GM19023 (cell line): ENCODE measurements around the gene HSBP1L1.

Experiments used
- ATAC-seq: cut with Tn5 transposase; IDR thresholded peaks from one replicate; pipeline ENCODE4 v1.9.1; 2021; ENCODE audit warnings: mild to moderate bottlenecking, moderate library complexity; ENCODE audit not compliant: unreplicated experiment

The HSBP1L1 gene

DNA sequence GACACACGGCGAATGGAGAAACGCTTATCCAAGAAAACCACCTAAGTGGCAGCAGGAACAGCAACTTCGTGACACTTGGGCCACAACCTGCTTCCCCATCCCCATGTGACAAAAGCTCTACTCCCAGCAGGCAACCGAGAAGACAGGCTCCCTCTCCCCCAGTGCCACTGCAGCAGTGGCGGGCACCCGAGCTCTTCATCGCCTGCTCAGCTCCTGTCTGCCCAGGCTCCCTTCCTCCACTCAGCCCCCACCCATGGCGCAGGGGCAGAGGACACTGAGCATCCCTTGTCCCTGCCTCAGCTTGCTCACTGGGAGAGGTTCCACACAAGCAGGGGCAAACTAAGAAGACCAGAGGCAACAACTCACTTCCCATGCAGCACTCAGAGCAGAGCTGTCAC is 35.9 kb upstream of the HSBP1L1 start:
- ATAC-seq = no peak

DNA sequence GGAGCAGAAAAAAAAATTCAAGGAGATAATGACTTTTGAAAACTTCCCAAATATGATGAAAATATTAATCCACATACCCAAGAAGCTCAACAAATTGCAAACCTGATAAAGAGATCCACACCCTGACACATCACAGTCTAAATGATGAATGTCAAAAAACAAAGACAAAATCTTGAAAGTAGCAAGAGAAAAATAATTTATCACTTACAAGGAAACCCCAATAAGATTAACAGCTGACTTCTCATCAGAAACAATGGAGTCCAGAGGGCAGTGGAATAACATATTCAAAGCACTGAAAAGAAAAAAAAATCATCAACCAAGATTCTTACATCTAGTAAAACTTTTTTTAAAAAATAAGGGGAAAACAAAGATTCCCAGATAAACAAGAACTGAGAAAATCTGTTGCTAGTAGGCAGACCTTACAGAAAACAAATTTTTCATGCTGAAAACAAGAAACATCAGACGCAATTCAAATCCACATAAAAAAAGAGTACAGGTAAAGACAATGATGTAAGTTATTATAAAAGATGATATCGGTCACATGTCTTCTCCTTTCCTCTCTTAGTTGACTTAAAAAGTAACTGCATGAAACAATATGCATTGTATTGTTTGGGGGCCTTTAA is 34.3 kb upstream of the HSBP1L1 start:
- ATAC-seq = no peak

DNA sequence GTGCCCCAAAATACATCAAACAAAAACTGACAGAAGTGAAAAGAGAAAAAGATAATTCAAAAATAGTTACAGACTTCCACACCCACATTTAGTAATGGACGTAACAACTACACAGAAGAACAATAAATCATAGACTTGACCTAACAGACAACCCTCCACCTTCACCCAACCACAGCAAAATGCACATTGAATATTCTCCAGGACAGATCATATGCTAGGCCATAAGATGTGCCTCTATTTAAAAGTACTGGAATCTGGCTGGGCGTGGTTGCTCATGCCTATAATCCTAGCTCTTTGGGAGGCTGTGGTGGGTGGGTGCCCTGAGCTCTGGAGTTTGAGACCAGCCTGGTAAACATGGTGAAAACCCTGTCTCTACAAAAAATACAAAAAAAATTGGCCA is 33.0 kb upstream of the HSBP1L1 start:
- no peak for ATAC-seq

DNA sequence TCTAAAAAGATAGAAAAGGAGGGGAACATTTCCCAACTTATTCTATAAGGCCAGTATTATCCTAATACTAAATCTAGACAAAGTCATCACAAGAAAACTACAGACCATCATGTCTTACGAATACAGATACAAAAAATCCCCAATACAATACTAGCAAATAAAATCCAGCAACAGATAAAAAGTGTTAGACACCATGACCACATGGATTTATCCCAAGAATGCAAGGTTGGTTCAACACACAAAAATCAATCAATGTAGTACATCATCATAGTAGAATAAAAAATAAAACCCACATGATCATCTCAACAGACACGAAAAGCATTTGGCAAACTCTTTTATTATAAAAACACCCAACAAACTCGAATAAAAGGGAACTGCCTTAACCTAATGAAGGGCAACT is 31.5 kb upstream of the HSBP1L1 start:
- no peak for ATAC-seq

DNA sequence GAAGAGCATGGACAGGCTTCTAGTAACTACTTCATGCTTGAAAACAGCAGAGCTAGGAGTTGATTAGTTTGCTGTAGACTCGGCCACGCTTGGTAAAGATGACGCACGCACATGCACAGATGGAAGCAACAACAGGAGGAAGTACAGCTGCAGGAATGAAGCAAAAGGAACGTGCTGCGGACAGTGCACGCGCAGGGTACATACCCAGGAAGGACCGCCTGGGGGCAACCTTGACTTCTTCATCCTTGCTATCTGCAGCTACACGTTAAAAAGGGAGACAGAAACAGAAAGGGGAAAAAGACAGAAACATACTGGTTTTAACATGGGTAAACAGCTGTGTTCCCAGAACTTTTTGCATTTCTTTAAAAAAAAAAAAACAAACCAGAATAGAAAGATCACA is 30.7 kb upstream of the HSBP1L1 start:
- ATAC-seq = no peak

DNA sequence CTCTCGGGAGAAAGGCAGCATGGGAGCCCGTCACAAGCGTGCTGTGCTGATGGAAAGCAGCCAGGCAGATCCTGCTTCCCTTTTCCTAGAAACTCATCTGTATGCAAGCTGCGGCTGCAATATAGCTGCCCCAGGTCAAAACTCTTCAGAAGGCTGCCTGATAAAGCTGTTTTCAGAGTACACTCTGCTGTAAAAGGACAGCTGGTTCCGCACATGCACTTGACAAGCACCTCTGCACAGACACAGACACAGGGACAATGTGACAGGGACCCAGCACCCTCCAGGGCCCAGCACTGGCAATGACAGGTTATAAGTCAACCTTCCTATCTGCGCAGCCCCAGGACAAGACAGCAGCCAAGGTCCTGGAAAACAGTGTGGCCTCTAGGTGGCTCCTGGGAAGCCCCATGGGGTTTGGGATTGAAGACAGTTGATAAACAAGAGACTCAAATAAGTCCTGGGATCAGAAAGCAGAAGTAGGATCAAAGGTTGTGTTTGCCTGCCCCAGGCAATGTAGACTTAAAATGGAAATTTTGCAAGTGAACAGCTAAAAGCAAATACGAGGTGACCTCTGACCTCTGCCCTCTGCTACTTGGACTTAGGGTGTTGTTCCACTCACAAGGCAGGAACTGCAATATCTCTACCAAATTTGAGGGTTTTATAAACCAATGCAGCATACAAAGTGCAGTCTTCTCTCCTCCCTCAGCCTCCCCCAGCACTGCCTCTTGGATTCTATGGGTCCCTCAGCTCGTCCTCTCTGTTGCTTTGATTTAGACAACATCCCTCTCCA is 29.9 kb upstream of the HSBP1L1 start:
- no peak for ATAC-seq

DNA sequence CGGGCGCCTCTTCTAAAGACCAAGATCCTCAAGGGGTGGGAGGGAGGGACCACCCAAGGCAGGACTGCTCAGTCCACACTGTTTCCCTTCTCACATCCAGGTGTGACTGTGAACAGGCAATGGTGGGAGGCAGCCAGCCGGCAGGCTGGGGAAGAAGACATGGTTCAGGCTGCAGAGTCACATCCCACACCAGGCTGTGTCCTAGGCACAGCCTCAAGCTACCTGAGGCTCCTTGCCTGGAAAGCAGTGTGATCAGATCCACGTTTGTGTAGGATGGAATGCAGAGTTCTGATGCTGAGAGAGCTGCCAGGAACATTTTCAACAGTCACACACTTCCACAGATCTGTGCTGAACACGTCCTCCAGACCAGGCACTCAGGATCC is 29.4 kb upstream of the HSBP1L1 start:
- ATAC-seq = no peak

DNA sequence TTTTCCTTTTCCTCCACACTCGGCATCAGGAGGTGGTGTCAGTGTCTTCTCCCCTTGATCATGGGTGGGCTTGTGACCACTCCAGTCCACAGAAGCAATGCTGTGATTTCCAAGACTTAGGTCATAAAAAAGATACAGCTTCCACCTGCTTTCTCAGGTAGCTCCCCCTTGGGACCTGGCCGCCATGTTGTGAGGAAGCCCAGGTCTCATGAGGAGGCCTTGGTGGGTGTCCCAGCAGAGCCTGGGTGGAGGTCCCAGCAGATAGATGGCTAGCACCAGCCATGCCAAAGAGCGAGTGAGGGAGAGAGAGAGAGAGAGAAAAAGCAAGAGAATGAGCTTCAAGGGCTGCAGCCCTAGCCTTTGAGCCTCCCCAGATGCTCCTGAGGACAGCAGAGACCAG is 28.9 kb upstream of the HSBP1L1 start:
- no peak for ATAC-seq

DNA sequence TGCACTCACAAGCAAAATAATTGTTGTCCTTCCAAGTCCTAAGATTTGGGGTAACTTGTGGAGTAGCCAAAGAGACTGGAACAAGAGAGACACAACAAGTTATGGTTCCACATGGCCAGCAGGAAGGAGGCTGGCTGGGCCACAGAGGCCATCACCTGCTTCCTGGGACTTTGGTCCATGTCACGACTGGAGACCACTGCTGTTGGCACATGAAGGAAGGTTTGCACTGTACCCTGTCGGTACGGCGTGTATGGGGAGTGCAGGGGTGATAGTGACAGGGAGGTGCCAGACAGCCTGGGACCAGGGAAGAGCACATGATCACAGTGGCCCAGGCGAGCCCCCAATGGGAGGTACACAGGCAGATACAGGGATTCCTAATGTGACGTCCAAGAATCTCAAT is 28.5 kb upstream of the HSBP1L1 start:
- no peak for ATAC-seq

DNA sequence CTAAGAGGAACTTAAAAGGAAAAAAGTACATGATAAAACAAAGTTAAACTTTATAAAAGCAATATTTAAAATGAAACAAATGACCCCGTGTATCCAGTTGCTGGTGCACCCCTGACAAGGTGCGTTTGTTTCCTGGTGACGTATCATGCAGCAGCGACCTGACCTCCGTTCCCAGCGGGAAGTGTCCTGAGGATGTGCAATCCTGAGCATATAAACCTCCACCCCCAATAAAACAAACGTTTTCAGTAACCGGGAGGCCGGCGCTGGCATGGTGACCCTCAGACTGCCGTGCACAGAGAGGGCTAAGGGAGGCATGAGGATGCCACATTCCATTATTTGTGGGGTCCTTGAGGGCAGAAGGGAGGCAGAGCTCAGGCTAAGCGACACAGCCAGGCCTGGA is 27.8 kb upstream of the HSBP1L1 start:
- no peak for ATAC-seq

DNA sequence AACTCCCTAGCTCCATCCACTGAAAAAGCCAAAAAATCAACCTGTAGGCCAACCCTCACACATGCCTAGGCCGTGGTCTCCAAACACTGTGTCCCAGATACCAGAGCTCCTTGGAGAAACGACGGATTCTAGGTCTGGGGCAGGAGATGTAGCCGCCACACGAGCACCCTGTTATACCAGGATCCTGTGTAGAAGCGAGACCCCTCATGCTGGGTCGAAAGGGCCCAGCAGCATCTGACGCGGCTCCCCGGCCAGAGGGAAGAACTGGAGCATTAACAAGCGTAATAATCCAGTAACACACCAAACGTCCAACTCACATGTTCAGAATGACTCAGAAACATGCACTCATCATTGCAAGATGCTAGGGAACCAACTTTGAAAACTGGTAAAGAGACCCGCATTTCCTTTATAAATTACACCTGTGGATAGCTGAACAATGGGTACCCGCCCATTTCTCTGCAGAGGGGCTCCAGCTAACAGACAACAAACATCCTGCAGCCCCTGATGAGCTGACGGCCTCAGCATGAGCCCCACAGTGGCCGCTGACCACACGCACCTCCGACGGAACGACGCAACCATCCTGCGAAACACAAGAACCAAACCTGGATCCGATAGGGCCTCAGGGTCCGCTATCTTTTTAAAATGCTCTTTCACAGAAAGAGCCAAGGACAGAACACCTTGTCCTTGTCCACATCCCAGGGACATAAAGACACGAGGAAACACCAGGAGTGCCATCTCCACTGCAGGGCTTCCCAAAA is 27.2 kb upstream of the HSBP1L1 start:
- ATAC-seq = no peak

DNA sequence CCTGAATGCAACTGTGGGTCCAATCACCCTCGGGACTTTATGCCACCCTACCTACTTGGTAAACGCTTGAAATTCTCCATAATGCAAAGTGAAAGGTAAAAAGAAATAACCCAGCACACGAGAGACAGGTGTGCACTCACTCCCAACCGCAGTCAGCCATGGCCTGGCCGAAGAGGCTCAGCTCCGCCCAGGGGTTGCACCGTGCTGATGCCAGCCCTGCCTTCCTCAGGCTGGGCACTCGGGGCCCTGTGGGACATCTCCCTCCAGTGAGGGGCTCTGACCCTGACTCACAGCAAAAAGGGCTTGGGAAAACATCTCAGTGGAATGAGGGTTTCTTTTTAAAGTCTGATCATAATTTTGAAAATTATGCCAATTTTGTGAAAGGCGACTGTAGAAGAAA is 26.2 kb upstream of the HSBP1L1 start:
- ATAC-seq = no peak

DNA sequence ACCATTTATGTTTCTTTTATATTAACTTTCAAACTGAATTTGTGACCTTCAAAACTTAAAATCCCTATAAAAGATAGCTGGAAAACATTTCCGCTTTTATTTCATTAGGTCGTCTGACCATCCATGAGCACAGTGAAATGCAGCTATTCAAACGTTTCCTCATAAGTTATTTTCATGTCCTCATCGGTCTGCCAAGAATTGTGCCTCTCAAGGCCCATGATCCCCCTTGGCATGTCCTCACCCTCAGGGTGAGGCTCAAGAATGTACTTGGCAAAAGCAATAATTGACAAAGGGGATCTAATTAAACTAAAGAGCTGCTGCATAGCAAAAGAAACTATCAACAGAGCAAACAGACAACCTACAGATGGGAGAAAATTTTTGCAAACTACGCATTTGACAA is 25.3 kb upstream of the HSBP1L1 start:
- ATAC-seq = no peak

DNA sequence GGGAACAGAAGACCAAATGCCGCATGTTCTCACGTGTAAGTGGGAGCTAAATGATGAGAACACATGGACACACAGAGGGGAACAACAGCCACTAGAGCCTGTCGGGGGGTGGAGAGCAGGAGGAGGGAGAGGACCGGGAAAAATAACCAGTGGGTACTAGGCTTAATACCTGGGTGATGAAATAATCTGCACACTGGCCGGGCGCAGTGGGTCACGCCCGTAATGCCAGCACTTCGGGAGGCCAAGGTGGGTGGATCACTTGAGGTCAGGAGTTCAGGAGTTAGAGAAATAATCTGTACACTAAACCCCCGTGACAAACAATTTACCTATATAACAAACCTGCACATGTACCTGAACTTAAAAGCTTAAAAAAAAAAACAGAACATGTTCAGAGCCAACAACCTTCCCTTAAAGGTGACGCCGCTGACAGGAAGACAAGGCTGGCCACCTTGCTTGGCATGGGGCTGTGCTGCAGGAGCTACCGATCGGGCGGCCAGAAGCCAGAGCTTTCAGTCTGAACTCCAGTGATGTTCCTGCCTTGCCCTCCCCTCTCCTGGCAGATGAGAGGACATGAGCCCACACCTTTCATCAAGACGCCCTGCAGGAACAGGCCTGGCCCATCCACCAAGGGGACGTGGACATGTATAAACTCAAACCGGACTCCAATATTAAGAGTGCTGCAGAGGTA is 24.2 kb upstream of the HSBP1L1 start:
- ATAC-seq = no peak

DNA sequence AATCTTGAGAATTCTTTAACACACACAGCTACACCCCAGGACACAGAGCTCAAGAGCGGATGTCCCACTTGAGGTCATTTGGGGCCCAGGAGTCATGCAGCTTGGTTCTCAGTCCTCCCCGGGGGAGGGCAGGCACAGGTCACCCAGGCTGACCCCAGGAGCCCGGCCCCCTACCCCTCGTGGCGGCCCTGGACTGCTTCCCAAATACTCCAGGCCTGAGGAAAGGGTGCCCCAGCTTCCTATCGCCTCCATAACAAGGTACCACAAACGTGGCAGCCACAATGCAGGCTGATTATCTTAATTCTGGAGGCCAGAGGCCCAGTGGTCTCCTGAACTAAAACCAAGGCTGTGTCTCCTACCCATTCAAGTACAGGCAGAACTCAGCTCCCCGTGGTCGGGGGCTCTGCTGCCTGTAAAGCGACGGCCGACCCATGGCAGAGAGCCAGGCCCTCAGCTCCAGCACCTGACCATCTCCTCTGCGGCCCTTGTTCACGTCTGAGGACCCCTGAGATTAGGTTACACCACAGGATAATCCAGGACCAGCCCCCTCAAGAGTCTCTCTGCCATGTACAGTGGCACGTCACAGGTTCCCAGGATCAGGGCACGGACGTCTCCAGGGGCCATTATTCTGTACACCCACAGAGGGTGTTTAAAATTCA is 23.5 kb upstream of the HSBP1L1 start:
- no peak for ATAC-seq

DNA sequence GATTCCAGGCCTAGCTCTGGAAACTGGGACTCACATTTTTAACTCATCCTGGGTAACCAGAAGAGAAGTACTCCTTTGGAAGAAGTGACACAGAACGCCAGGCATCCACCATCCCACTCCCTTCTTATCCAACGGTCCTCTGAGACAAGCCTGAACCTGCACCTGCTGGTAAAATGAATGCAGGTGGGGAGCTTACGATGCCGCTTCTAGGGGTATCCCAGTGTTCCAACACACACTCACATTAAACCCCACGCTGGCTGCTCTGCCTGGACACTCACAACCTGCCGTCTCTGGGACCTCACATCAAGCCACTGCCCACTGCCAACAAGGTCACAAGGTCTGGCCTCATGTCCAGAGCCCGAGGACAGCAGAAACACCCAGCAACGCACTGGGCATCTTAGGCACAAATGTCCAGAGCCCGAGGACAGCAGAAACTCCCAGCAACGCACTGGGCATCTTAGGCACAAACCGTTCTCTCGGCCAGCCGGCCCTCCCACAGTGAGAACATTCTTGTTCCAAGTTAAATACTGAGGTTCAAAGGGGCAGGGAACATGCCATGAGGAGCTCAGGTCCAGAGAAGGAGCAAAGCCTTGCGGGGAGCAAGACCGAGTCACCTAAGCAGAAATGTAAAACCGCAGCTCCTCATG is 22.8 kb upstream of the HSBP1L1 start:
- ATAC-seq = no peak

DNA sequence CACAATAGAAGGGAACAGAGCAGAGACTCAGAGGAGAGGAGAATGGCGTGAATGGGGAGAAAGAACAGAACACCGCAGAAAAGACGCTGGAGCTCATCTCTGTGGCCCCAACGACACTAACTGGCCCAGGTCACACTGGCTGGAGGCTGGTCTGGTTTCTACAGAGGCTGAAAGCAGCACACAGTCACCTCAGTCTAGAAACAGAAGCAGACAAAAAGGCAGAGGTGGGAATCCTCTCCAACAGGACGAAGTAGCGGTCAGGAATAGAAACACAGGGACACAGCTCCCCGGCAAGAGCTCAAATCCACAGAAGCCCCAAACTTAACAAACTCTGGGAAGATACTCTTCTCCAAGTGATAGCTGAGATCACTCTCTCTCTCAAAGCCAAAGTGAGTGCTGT is 22.2 kb upstream of the HSBP1L1 start:
- ATAC-seq = no peak

DNA sequence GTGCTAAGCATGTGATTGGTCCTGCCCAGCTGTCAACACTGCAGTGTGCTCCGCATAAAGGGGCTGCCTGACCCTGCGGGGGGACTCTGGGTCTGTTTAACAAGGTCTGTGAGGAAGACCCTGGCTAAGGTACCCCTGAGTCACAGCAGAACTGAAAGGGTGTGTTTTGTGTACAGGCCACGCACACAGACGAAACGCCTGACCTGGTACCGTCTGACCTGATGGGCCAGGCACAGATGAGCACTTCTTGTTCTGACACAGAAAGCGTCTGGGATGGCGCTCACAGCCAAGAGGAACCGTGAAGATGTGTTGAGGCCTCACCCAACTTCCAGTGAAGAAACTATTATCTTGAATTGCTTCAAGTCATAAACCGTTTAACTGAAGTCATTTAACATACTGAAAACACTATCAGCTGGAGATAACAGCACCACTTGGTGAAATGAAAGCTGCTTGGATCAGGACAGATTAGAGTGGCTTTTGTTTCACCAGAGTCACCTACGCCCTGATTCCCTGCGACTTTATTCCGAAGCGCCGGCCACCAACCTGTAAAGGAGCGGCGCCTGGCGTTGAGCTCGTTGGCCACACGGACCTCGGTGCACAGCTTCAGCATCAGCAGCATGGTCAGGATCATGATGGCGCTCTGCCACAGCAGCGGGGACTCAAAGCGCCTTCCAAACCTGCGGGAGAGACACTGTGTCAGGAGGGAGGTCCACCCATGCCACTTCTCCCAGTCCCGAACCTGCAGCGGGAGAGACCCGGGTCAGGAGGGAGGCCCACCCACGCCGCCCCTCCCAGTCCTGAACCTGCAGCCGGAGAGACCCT is 21.4 kb upstream of the HSBP1L1 start:
- no peak for ATAC-seq

DNA sequence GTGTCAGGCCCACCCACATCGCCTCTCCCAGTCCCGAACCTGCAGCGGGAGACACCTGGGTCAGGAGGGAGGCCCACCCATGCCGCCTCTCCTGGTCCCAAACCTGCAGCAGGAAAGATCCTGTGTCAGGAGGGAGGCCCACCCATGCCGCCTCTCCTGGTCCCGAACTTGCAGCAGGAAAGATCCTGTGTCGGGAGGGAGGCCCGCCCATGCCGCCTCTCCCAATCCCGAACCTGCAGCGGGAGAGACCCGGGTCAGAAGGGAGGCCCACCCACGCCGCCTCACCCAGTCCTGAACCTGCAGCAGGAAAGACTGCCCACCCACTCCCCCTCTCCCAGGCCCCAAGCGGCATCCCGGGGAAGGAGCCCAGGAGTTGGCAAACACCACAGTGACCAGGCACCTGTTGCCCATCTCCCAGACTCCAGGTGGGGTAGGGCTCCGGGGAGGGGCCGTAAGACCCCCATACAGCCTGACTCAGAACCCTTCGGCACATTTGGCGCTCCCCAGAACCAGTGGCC is 20.8 kb upstream of the HSBP1L1 start:
- no peak for ATAC-seq
